WTC11 (cell line): ENCODE measurements around the gene PRKCG. TPM values are rescaled to one million over a fixed set of nuclear protein-coding genes. Genes with fewer than 3 reads are reported as not detected.
A peak's percentile ranks its signal among the peaks of the same experiment; 100 is the strongest.

ENCODE experiments used
- ELF4 ChIP-seq: sonication (generic); formaldehyde crosslinking; IDR thresholded peaks from 2 replicates; pipeline ENCODE4 v1.8.1; 2022; ENCODE audit warnings: low read depth, mild to moderate bottlenecking, moderate library complexity, missing genetic modification reagents
- EMX1 ChIP-seq: fragments of 250-450 bp; sonication (Bioruptor Pico); IDR thresholded peaks from 2 replicates; pipeline ENCODE4 v1.8.0; 2021; ENCODE audit warnings: mild to moderate bottlenecking
- ESRRA ChIP-seq: sonication (generic); formaldehyde crosslinking; IDR thresholded peaks from 2 replicates; pipeline ENCODE4 v1.8.1; 2022; ENCODE audit warnings: mild to moderate bottlenecking, missing genetic modification reagents, borderline replicate concordance
- ETV6 ChIP-seq: sonication (generic); formaldehyde crosslinking; IDR thresholded peaks from 2 replicates; pipeline ENCODE4 v1.8.1; 2022; ENCODE audit warnings: mild to moderate bottlenecking, missing genetic modification reagents
- FOXJ3 ChIP-seq: sonication (generic); formaldehyde crosslinking; IDR thresholded peaks from 2 replicates; pipeline ENCODE4 v1.9.0; 2021; ENCODE audit warnings: missing genetic modification reagents, mild to moderate bottlenecking, borderline replicate concordance
- FOXP1 ChIP-seq: sonication (generic); formaldehyde crosslinking; IDR thresholded peaks from 2 replicates; pipeline ENCODE4 v1.8.0; 2022; ENCODE audit warnings: missing genetic modification reagents, mild to moderate bottlenecking, moderate library complexity, borderline replicate concordance
- SOX15 ChIP-seq: fragments of 250-450 bp; sonication (Bioruptor Pico); IDR thresholded peaks from 2 replicates; pipeline ENCODE4 v1.9.0; 2021; ENCODE audit warnings: mild to moderate bottlenecking
- TCF7 ChIP-seq: sonication (generic); formaldehyde crosslinking; IDR thresholded peaks from 2 replicates; pipeline ENCODE4 v1.8.0; 2022; ENCODE audit warnings: mild to moderate bottlenecking, low read depth, missing genetic modification reagents, moderate library complexity
- TEAD1 ChIP-seq: sonication (generic); formaldehyde crosslinking; IDR thresholded peaks from 2 replicates; pipeline ENCODE4 v1.8.0; 2022; ENCODE audit warnings: mild to moderate bottlenecking, missing genetic modification reagents
- total RNA-seq: library from RNA; stranded (reverse); gene quantifications from 3 replicates; pipeline ENCODE4 v1.2.3, GENCODE V29; 2021
- TF ChIP-seq, protein P1 (sequence below): sonication (generic); formaldehyde crosslinking; IDR thresholded peaks from 2 replicates; pipeline ENCODE4 v1.8.0; 2022; ENCODE audit warnings: mild to moderate bottlenecking, missing genetic modification reagents
- TF ChIP-seq, protein P2 (sequence below): sonication (generic); formaldehyde crosslinking; conservative IDR thresholded peaks from 2 replicates; pipeline ENCODE4 v1.8.1; 2023; ENCODE audit warnings: mild to moderate bottlenecking, low read depth, missing genetic modification reagents, moderate library complexity
- TF ChIP-seq, protein P3 (sequence below): sonication (generic); formaldehyde crosslinking; conservative IDR thresholded peaks from 2 replicates; pipeline ENCODE4 v1.8.1; 2022; ENCODE audit warnings: mild to moderate bottlenecking, missing genetic modification reagents
- TF ChIP-seq, protein P4 (sequence below): sonication (generic); formaldehyde crosslinking; IDR thresholded peaks from 2 replicates; pipeline ENCODE4 v1.8.1; 2022; ENCODE audit warnings: low read depth, mild to moderate bottlenecking, moderate library complexity, missing genetic modification reagents, borderline replicate concordance
- TF ChIP-seq, protein P5 (sequence below): sonication (generic); formaldehyde crosslinking; IDR thresholded peaks from 2 replicates; pipeline ENCODE4 v1.8.1; 2022; ENCODE audit warnings: mild to moderate bottlenecking, moderate library complexity, missing genetic modification reagents
- TF ChIP-seq, protein P6 (sequence below): sonication (generic); formaldehyde crosslinking; IDR thresholded peaks from 2 replicates; pipeline ENCODE4 v1.8.1; 2023; ENCODE audit warnings: mild to moderate bottlenecking, moderate library complexity, missing genetic modification reagents
- TF ChIP-seq, protein P7 (sequence below): sonication (generic); formaldehyde crosslinking; IDR thresholded peaks from 2 replicates; pipeline ENCODE4 v1.8.0; 2023; ENCODE audit warnings: missing genetic modification reagents, mild to moderate bottlenecking, borderline replicate concordance

Gene PRKCG
- total RNA-seq, 1 experiment from 2014 or later = 23.0 TPM

DNA sequence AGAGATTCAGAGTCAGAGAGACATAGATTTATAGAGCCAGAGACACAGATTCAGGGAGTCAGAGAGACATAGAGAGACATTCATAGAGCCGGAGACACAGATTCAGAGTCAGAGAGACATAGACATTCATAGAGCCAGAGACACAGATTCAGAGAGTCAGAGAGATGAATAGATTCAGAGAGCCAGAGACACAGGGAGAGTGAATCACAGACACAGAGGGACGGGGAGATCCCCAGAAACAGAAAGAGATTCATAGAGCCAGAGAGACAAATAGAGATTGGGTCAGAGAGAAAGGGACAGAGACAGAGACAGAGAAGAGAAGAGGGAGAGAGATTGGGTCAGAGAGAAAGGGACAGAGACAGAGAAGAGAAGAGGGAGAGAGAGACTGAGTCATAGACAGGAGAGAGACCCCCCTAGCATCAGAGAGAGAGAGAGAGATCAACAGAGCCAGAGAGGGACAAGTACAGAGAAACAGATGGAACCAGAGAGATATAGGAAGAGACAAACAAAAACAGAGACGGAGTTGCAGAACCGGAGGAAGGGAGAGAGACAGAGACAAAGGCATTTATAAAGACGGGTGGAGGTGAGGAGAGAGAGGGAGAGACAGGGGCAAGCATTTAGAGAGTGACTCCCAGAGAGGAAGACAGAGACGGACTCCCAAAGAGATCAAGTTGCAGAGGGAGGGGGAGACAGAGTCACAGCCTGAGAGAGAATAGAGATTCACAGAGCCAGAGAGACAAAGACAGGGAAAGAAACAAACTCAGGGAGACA is 1.1 kb upstream of the PRKCG start (continued):
- TF ChIP-seq TEAD1 (CRISPR knock-in tag) (0 out of 2 replicates have a peak, but pooled peaks have one; percentile 18), ELF4 (CRISPR knock-in tag) (no peak), FOXP1 (no peak), ETV6 (no peak), TCF7 (CRISPR knock-in tag) (no peak), EMX1 (CRISPR knock-in tag) (no peak), SOX15 (no peak), FOXJ3 (CRISPR knock-in tag) (no peak), ESRRA (CRISPR knock-in tag) (no peak)
- TF ChIP-seq, protein P1, sequence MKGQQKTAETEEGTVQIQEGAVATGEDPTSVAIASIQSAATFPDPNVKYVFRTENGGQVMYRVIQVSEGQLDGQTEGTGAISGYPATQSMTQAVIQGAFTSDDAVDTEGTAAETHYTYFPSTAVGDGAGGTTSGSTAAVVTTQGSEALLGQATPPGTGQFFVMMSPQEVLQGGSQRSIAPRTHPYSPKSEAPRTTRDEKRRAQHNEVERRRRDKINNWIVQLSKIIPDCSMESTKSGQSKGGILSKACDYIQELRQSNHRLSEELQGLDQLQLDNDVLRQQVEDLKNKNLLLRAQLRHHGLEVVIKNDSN (CRISPR knock-in tag) = no peak
- TF ChIP-seq, protein P2, sequence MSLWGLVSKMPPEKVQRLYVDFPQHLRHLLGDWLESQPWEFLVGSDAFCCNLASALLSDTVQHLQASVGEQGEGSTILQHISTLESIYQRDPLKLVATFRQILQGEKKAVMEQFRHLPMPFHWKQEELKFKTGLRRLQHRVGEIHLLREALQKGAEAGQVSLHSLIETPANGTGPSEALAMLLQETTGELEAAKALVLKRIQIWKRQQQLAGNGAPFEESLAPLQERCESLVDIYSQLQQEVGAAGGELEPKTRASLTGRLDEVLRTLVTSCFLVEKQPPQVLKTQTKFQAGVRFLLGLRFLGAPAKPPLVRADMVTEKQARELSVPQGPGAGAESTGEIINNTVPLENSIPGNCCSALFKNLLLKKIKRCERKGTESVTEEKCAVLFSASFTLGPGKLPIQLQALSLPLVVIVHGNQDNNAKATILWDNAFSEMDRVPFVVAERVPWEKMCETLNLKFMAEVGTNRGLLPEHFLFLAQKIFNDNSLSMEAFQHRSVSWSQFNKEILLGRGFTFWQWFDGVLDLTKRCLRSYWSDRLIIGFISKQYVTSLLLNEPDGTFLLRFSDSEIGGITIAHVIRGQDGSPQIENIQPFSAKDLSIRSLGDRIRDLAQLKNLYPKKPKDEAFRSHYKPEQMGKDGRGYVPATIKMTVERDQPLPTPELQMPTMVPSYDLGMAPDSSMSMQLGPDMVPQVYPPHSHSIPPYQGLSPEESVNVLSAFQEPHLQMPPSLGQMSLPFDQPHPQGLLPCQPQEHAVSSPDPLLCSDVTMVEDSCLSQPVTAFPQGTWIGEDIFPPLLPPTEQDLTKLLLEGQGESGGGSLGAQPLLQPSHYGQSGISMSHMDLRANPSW (CRISPR knock-in tag) = no peak
- TF ChIP-seq, protein P3, sequence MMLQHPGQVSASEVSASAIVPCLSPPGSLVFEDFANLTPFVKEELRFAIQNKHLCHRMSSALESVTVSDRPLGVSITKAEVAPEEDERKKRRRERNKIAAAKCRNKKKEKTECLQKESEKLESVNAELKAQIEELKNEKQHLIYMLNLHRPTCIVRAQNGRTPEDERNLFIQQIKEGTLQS = no peak
- TF ChIP-seq, protein P4, sequence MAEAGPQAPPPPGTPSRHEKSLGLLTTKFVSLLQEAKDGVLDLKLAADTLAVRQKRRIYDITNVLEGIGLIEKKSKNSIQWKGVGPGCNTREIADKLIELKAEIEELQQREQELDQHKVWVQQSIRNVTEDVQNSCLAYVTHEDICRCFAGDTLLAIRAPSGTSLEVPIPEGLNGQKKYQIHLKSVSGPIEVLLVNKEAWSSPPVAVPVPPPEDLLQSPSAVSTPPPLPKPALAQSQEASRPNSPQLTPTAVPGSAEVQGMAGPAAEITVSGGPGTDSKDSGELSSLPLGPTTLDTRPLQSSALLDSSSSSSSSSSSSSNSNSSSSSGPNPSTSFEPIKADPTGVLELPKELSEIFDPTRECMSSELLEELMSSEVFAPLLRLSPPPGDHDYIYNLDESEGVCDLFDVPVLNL = no peak
- TF ChIP-seq, protein P5, sequence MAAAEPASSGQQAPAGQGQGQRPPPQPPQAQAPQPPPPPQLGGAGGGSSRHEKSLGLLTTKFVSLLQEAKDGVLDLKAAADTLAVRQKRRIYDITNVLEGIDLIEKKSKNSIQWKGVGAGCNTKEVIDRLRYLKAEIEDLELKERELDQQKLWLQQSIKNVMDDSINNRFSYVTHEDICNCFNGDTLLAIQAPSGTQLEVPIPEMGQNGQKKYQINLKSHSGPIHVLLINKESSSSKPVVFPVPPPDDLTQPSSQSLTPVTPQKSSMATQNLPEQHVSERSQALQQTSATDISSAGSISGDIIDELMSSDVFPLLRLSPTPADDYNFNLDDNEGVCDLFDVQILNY (CRISPR knock-in tag) = no peak
- TF ChIP-seq, protein P6, sequence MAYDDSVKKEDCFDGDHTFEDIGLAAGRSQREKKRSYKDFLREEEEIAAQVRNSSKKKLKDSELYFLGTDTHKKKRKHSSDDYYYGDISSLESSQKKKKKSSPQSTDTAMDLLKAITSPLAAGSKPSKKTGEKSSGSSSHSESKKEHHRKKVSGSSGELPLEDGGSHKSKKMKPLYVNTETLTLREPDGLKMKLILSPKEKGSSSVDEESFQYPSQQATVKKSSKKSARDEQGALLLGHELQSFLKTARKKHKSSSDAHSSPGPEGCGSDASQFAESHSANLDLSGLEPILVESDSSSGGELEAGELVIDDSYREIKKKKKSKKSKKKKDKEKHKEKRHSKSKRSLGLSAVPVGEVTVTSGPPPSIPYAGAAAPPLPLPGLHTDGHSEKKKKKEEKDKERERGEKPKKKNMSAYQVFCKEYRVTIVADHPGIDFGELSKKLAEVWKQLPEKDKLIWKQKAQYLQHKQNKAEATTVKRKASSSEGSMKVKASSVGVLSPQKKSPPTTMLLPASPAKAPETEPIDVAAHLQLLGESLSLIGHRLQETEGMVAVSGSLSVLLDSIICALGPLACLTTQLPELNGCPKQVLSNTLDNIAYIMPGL = no peak
- TF ChIP-seq, protein P7, sequence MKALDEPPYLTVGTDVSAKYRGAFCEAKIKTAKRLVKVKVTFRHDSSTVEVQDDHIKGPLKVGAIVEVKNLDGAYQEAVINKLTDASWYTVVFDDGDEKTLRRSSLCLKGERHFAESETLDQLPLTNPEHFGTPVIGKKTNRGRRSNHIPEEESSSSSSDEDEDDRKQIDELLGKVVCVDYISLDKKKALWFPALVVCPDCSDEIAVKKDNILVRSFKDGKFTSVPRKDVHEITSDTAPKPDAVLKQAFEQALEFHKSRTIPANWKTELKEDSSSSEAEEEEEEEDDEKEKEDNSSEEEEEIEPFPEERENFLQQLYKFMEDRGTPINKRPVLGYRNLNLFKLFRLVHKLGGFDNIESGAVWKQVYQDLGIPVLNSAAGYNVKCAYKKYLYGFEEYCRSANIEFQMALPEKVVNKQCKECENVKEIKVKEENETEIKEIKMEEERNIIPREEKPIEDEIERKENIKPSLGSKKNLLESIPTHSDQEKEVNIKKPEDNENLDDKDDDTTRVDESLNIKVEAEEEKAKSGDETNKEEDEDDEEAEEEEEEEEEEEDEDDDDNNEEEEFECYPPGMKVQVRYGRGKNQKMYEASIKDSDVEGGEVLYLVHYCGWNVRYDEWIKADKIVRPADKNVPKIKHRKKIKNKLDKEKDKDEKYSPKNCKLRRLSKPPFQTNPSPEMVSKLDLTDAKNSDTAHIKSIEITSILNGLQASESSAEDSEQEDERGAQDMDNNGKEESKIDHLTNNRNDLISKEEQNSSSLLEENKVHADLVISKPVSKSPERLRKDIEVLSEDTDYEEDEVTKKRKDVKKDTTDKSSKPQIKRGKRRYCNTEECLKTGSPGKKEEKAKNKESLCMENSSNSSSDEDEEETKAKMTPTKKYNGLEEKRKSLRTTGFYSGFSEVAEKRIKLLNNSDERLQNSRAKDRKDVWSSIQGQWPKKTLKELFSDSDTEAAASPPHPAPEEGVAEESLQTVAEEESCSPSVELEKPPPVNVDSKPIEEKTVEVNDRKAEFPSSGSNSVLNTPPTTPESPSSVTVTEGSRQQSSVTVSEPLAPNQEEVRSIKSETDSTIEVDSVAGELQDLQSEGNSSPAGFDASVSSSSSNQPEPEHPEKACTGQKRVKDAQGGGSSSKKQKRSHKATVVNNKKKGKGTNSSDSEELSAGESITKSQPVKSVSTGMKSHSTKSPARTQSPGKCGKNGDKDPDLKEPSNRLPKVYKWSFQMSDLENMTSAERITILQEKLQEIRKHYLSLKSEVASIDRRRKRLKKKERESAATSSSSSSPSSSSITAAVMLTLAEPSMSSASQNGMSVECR = no peak
